Nephron (organoid): ENCODE measurements around the gene CFP.

Source experiments
- H3K27ac Mint-ChIP-seq, 3 experiments: 2 replicates each; pipeline ENCODE4 v1.8.0; 2020; ENCODE audit warnings: mixed read lengths in 3 of 3, mild to moderate bottlenecking in 2 of 3, moderate library complexity in 1 of 3
- H3K27me3 Mint-ChIP-seq: 2 replicates; pipeline ENCODE4 v1.8.0; 2021; ENCODE audit warnings: low read depth, mild to moderate bottlenecking, moderate library complexity, mixed read lengths
- H3K36me3 Mint-ChIP-seq: 2 replicates; pipeline ENCODE4 v1.8.0; 2020; ENCODE audit warnings: low read depth, mixed read lengths
- H3K4me1 Mint-ChIP-seq: 2 replicates; pipeline ENCODE4 v1.8.0; 2020; ENCODE audit warnings: mixed read lengths
- H3K4me3 Mint-ChIP-seq, 3 experiments: 2 replicates each; pipeline ENCODE4 v1.8.0; 2020; ENCODE audit warnings: mild to moderate bottlenecking in 3 of 3, mixed read lengths in 3 of 3, moderate library complexity in 2 of 3
- H3K9me3 Mint-ChIP-seq: 2 replicates; pipeline ENCODE4 v1.8.0; 2020; ENCODE audit warnings: mixed read lengths
- TF ChIP-seq, protein P1 (sequence below), 3 experiments: fragments of 200-600 bp; sonication (generic); IDR thresholded peaks; one replicate each; pipeline ENCODE4 v1.5.0; 2021; ENCODE audit warnings: antibody characterized with exemption in 3 of 3; ENCODE audit not compliant: unreplicated experiment in 3 of 3

The CFP gene

GRCh38 chrX:47618923-47619485, 10.7 kb downstream of the CFP start:
- H3K27me3 Mint-ChIP-seq, result peaks cover 56% of the 10 kb centered on the region
- TF ChIP-seq, protein P1, sequence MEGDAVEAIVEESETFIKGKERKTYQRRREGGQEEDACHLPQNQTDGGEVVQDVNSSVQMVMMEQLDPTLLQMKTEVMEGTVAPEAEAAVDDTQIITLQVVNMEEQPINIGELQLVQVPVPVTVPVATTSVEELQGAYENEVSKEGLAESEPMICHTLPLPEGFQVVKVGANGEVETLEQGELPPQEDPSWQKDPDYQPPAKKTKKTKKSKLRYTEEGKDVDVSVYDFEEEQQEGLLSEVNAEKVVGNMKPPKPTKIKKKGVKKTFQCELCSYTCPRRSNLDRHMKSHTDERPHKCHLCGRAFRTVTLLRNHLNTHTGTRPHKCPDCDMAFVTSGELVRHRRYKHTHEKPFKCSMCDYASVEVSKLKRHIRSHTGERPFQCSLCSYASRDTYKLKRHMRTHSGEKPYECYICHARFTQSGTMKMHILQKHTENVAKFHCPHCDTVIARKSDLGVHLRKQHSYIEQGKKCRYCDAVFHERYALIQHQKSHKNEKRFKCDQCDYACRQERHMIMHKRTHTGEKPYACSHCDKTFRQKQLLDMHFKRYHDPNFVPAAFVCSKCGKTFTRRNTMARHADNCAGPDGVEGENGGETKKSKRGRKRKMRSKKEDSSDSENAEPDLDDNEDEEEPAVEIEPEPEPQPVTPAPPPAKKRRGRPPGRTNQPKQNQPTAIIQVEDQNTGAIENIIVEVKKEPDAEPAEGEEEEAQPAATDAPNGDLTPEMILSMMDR (IDR thresholded peaks at IDR 0.05; ENCODE audit: unreplicated experiment in 3 of 3), result no peak
- no peak overlapping the region for H3K27ac Mint-ChIP-seq
- peaks cover 25% of the 10 kb centered on the region for H3K9me3 Mint-ChIP-seq
- no peaks in the 10 kb centered on the region for H3K4me1 Mint-ChIP-seq
- H3K36me3 Mint-ChIP-seq, result no peaks in the 10 kb centered on the region
- H3K4me3 Mint-ChIP-seq, result peak overlapping the region; percentile 57 to 70 (median 69)

- Mint-ChIP-seq H3K36me3 (no peaks in the 10 kb centered on the region), H3K27me3 (peaks cover 19% of the 10 kb centered on the region), H3K4me3 (no peak overlapping the region), H3K9me3 (peaks cover 22% of the 10 kb centered on the region), H3K27ac (no peak overlapping the region), H3K4me1 (no peaks in the 10 kb centered on the region)
- TF ChIP-seq, protein P1 (IDR thresholded peaks at IDR 0.05; ENCODE audit: unreplicated experiment in 3 of 3), result no peak
These were observed 15.1 kb downstream of the CFP start for GRCh38 chrX:47614618-47615017.

DNA sequence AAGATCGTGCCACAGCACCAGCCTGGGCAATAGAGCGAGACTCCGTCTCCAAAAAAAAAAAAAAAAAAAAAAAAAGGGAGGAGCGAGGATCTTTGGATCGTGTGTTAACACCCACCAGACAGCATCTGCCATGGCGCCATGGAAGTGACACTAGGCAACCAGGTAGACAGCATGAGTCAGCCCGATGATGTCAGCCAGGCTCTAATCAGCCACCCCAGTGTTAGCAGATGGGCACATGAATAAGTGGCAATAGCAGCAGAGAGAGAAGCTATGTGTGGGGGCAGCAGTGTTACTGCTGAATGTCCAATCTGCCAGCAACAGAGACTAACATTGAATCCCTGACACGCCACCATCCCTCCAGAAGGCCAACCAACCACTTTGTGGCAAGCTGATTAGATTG, 16.6 kb downstream of the CFP start:
- TF ChIP-seq, protein P1 (IDR thresholded peaks at IDR 0.05; ENCODE audit: unreplicated experiment in 3 of 3), result no peak
- Mint-ChIP-seq H3K9me3 (peaks cover 14% of the 10 kb centered on the region), H3K4me1 (no peaks in the 10 kb centered on the region), H3K36me3 (no peaks in the 10 kb centered on the region), H3K4me3 (no peak overlapping the region), H3K27me3 (peaks cover 11% of the 10 kb centered on the region), H3K27ac (no peak overlapping the region)

GRCh38 chrX:47612418-47612817, 17.3 kb downstream of the CFP start:
- H3K36me3 Mint-ChIP-seq, result no peaks in the 10 kb centered on the region
- H3K9me3 Mint-ChIP-seq, result peaks cover 7% of the 10 kb centered on the region
- H3K4me1 Mint-ChIP-seq, result no peaks in the 10 kb centered on the region
- TF ChIP-seq, protein P1 (IDR thresholded peaks at IDR 0.05; ENCODE audit: unreplicated experiment in 3 of 3), result no peak
- H3K27me3 Mint-ChIP-seq, result peaks cover 5% of the 10 kb centered on the region
- H3K4me3 Mint-ChIP-seq, result no peak overlapping the region
- H3K27ac Mint-ChIP-seq, result no peak overlapping the region

GRCh38 chrX:47611926-47612325, 17.8 kb downstream of the CFP start:
- Mint-ChIP-seq H3K27me3 (peaks cover 4% of the 10 kb centered on the region), H3K4me3 (no peak overlapping the region), H3K9me3 (peaks cover 7% of the 10 kb centered on the region), H3K27ac (no peak overlapping the region), H3K36me3 (no peaks in the 10 kb centered on the region), H3K4me1 (no peaks in the 10 kb centered on the region)
- TF ChIP-seq, protein P1 (IDR thresholded peaks at IDR 0.05; ENCODE audit: unreplicated experiment in 3 of 3), result no peak

DNA sequence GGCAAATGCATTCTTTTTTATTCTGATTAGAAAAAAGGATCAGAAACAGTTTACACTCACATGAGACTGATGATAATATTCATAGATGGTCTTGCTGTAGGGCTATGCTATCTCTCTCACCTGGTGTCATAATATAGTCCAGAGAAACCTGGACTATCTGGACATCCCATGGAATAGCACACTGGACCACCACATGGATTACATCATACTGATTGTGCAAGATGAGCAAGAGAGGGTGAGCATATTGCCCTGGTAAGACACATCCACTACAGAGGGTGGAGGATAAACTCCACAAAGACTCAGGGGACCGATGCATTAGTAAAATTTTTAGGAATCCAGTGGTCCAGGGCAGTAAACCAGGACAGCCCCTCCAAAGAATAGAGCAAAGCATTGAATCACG, 18.2 kb downstream of the CFP start:
- no peaks in the 10 kb centered on the region for H3K36me3 Mint-ChIP-seq
- no peak overlapping the region for H3K4me3 Mint-ChIP-seq
- H3K27me3 Mint-ChIP-seq, result peaks cover 4% of the 10 kb centered on the region
- H3K4me1 Mint-ChIP-seq, result no peaks in the 10 kb centered on the region
- H3K9me3 Mint-ChIP-seq, result peaks cover 9% of the 10 kb centered on the region
- H3K27ac Mint-ChIP-seq, result no peak overlapping the region
- TF ChIP-seq, protein P1 (IDR thresholded peaks at IDR 0.05; ENCODE audit: unreplicated experiment in 3 of 3), result no peak
